NCI-H446 (cell line): ENCODE data around the gene LYZL1.
"Not testable (repeated sequence)": the region's sequence is repeated elsewhere in the genome, so short reads cannot be mapped to it uniquely, and the experiment has no call there.

Experiments
- DNase-seq, 2 experiments: peaks; one replicate each; lab custom pipeline; 2025; lab: John Stamatoyannopoulos, UW

The LYZL1 gene

DNA sequence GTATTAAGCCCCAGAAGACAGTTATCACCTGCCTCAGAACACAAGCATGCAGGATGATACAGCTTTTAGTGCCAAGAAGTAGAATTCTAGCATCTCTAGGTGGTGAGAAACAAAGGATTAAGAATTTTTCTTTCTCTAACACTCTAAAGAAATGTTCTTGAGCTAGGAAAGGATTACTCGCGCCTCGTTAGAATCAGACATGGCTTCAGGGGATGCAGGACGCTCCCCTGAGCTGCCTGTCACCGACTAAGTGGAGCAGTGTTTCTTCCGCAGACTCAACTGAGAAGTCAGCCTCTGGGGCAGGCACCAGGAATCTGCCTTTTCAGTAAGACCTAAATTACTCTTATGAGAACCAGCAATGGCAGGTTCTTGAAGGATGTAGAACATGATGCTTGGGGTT lies at the start of gene LYZL1:
Gene LYZL1 (plus strand): TSS at position 165 of the 400 bp plus-strand sequence. CDS start 2,798 bp downstream, outside the sequence.
- not testable (repeated sequence) for DNase-seq

DNA sequence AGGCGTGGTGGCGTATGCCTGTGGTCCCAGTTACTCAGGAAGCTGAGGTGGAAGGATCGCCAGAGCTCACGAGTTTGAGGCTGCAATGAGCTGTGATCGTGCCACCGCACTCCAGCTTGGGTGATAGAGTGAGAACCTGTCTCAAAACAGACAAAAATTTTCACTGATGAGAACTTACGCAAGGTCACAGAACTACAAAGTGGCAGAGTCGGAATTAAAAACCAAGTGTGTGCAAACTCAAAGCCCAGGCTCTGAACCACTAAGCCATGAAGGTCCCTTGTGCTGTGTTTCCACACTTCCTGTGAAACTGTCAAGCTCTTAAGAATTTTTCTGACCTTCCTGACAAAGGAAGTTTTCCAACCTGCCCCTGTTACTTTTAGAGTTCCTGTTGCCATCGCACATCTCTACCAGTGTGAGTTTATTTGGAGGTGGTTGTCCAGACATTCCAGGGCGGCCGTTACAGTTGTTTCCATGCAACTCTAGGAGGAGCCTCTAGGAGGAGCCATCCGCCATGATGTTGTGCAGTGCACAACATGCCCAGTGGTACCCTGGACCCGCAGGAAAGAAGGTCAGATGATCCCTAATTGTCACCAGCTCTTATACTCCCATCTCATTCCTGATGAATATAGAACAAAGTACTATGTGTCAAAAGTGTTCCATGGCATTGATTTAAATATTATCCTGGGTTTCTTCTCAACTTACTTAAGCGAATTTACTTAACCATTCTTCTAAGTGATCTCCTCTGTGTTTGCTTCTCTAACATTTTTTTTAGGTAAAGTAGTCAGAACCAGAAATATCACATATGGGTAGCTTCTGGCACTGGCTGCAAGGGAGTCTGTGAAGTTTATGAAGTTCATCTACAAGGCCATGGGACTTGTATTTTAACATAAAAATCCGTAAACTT lies 49.0 kb upstream of the LYZL1 start:
- peak in 1 of 2 experiments; percentile 15 for DNase-seq

DNA sequence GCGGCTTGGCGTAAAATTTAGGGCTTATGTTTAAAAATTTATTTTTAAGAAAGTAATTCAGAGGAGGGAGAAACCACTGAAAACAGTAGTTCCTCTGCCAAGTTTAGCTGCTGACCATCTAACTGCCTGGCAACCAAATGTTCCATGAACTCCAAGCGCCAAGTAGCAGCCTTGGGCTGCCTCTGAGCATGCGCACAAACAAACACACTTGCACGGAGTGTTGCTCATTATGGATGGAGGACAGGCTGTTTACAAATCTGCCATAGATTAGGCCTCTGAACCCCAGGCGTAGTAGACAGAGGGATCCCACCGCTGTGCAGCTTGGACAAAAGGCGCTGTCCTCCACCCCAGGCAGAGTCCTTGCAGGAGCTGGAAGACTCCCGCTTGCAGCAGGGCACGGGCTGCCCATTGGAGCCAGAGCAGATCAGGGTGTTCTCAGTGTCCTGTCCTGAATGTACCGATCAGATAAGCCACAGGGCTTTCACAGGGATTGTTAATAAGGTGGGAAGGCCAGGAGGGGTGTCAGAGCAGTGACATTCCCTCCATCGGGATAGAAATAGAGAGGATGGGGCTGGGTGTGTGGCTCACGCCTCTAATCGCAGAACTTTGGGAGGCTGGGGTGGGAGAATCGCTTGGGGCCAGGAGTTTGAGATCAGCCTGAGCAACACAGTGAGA lies 47.7 kb upstream of the LYZL1 start:
- DNase-seq: no peak

DNA sequence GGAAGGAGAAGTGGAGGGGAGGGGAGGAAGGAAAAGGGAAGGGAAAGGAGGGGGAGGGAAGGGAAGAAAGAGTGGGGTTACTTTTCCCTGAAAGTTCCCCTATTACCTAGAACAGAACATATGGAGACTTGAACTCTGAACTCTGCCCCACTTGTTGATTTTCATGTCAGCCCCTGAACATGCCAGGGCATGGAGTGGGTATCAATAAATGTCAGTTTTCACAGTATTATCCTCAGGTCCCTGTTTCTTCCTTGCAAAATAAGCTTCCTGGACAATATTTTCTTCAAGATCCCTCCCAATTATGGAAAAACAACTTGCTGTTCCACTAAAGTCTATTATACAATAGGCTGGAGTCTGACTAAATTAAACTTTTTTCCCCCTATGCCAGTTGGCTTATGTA lies 46.9 kb upstream of the LYZL1 start:
- DNase-seq: no peak

DNA sequence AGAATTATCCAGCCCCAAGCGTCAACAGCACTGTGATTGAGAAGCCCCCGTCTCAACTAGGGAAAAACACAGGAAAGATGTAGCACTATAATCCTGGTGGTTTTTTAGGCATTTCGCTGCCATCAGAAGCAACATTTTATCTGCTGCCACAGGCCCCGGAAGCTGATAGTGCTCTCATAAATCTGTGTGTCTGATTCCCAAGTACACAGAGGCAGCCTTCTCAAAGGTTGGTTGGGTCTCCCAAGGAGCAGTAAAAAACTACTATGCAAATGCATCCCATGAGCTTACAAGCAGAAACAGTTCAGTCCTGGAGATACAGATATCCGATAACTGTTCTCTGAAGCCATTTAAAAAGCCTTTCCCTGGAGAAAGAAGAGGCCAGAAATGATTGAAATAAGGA lies 45.8 kb upstream of the LYZL1 start:
- no peak for DNase-seq

DNA sequence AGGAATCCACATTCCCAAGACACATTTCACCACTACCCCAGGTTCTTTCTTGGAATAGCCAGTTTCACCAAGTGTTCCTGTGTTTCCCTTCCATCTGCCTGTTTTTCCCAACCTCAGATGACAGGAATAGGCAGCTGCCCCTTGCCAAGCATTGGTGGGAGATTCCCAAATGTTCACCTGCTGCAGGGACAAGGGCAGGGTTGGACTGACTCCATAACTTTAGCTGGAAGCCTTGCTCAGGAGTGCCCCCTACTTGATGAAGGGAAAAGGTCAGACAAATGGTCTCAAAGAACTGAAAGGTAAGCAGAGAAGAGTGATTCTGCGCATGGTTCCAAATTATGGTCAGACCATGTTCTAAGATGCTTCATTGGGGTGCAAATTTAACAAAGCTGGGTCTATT lies 45.1 kb upstream of the LYZL1 start:
- DNase-seq: no peak

DNA sequence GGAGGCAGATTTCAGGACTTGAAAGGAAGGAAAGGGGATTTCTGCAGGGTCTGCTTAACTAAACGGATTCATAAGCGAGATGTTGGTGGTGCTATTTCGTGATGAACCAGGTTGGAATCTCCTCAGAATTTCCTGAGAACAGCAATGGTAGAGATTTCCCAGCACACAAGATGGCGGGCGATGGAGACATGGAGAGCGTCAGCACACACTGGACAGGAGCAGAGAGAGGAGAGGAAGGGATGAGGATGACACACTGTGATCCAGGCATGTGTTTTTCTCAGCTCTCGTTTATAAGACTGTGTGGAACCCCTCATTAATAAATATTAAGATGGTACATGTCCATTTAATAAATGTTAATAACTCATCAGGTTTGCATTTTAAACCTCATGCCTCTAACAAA lies 43.9 kb upstream of the LYZL1 start:
- no peak for DNase-seq

DNA sequence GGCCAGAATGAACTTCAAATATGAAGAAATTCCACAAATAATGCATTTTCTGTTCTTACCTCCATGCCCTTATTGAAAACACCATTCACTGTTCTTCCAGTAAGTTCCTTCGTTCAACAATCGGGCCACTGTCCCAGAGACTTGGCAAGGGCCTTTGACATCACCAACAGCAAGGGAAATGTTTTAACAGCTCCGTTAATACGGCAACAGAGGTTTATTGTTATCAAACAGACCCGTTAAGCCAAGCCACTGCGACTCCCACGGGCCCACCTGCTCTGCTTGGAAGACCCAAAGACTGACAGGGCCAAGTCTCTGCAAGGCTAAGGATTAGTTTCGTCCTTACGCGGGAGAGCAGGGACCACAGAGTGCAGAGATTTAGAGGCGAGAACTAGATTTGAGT lies 43.4 kb upstream of the LYZL1 start:
- no peak for DNase-seq

DNA sequence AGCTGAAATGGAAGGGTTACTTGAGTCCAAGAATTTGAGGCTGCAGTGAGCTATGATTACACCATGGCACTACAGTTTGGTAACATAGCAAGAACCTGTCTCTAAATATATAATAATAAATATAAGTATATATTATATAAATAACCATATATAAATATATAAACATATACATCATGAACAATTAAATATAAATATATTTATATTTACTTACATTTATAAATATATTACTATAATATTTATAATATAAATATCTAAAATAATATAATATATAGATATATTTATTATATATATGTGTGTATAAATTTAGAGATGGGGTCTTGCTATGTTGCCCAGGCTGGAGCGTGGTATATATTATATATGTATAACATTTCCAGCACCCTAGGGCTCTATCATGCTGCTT lies 42.4 kb upstream of the LYZL1 start:
- DNase-seq: no peak

DNA sequence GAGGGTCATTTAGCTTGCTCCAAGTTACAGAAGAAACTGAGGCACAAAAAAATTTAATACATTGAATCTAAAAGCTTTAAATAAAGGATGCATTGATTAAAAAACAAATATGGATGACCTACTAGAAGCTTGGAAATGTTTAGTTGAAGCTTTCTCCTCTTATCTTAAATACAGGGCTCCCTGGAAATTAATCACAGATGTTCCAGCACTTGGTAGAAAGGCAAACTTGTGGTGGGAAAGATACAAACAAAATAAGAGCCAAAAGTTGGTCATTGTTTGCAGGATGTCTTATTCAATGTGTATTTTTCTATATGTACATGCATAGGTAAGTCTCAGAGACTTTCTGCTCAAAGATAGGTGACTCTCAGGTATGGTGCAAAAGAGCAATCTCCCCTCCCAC lies 40.7 kb upstream of the LYZL1 start:
- no peak for DNase-seq

DNA sequence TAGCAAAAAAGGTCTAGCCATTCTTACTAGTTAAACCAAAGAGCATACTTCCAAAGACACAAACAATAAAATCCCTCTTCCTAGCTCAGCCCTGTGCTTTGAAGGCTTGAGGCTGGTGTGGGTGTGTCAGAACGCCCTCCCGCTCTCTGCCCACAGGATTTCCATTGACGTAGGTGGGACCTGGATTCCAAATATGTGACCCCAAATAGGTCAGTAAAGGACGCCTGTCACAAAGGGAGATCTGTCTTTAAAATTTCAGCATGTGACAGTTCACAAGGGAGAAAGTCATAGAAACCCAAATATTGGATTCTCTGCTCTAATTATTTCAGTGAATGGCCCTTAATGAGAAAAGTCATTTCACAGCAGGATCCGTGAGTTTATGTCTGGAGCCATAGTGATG lies 39.9 kb upstream of the LYZL1 start:
- DNase-seq: no peak

DNA sequence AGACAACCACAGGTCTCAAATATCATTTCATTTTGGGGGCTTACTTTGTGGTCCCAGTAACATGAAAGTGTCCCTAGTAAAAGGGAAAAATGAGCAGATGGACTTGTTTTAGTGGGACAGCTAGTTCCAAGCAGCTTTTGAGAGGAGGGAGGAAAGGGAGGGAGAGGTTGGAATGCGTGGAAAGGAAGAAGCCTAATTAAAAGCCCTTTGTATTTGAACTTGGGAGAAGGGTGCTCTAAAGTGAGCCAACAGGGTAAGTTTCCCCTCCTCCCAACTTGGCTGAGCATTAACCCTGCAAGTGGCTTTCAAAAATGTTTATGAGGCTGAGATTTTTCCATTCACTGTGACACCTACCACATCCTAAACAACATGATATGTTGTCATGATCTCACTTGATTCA lies 38.8 kb upstream of the LYZL1 start:
- DNase-seq: no peak

DNA sequence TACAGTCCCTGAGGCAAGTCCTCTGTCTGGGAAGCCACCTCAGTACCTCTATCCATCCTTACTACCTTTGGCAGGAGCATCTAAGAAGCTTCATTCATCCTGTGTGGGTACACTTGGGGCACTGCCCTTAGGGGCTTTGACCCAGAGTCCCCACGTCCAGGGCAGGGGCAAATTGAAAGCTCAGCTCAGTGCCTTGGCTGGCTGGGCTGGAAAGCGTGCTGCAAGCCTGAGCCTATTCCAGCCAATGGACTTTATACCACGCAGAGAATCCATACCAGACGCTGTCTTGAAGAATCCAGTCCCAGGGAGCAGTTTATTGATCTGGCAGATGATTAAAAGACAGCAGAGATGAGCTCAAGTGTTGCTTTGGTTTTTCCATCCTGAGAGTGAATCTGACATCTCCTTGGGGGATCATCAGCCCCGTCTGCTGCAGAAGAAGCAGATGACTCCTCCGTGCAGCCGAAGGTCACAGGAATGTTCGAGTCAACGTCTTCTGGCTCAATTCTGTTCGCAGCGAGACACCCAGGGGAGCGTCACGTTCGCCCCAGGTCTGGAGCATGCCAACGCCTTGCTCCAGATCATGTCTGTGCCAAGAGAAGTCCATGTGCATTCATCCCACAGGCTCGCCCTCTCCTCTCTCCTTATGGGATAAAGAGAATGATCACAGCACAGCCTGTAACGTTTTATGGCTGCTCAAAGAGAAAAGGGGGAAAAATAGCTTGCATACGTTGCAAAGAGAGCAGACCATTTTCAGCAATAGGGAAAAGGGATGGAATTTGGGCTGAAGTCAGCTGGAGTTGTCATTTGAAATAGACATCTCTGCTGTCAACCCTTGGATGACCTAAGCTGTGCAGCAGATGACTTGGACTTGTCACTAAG lies 35.8 kb upstream of the LYZL1 start:
- no peak for DNase-seq

DNA sequence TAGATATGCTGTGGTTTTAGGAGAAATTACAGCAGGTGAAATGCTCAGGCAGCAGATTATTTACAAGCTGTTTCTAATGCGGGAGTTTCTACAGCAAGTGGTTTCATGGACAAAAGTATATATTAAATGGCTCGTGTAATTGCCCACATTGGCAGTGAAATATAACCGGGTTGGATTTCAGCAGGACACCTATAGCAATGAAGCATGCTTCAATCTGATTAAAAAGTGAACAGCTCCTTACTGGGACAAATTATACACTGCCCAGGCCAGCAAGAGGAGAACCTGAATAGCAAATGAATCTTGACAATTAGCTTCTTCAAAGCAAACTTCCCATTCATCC lies 35.2 kb upstream of the LYZL1 start:
- no peak for DNase-seq

DNA sequence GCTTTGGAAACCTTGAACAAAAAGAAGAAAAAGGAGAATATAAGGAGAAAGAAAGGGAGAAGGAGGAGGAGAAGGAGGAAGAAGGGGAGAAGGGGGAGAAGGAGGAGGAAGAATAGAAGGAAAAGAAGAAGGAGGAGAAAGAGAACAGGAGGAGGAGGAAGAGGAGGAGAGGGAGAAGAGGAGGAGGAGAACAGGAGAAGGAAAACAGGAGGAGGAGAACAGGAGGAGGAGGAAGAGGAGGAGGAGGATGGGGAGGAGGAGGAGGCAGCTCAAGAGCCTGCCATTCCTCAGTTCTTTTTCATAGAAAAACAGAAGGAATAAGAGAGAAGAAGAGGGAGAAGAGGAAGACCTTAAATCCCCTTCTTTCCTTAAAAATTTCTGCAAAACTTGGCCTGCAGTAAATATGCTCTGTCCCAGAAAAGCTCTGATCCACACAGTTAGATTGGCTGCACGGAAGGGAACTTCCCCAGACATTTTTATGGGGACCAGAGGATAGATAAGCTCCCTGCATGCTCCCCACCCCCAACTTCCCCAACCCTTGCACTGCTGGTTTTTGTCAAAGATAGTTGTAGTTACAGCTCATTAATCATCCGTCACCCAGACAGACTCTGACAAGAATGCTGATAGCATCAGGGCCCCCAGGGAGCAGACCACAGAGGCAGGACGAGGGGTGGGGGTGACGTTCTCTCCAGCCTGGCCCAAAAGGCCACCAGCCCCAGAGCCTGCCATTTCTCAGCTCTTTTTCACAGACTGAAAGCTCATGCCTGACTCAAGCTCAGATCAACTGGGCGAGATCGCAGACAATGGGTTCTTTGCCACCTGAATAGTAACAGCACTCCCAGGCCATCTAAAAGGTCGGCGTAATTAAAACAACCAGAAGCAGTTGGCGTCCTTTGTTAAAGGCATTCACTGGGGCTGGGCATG lies 34.5 kb upstream of the LYZL1 start:
- no peak for DNase-seq

DNA sequence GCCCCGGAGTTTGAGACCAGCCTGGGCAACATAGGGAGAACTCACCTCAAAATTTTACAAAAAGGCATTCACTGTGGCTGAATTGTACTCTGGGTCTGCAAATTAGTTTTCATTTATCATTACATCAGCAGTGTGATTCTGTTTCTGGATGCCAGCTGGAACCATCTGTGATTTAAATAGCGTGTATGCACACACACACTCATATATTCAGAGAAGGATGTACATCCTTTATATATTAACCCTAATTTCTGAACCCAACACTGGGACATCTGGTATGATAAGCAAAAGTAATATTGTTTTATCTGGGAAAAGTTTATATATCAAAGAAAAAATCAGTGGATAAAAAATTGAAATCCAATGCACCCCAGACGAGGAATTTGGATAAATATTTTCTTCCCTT lies 33.8 kb upstream of the LYZL1 start:
- DNase-seq: no peak

DNA sequence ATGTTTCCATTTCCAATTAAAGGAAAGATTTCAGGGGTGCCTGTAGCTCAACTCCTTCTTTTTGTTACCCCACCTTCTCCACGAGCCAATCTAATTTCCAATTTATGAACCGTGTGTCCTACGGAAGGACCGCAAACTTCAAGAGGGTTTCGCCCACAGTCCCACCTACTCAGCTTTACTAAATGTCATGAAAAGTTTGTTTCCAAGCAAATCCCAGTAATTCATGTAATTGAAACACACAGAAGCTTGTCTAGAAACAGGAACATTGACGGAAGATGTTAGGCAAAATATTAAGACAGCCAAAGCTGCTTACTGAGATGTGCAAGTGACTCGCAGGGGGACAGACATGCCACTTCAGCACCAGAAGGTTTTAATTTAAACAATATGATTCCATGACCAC lies 32.9 kb upstream of the LYZL1 start:
- DNase-seq: no peak

DNA sequence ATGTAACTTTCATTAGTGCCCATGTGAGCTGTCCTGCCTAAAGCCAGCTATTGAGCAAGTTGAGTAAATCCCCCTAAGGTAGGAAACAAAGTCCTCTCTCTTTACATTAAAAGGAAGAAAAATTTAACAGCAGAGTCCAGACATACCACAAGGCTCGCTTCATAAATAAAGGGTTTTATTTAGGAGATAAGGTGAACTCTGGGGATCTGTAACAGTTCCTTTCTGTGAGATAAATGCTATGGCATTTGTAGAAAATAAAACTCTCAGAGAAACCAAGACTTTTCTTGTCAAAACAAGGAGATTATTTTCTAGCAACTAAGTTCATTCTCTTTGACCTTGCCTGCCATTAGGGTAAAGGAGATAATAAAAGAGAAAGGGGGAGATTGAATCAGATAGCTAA lies 32.3 kb upstream of the LYZL1 start:
- DNase-seq: no peak

DNA sequence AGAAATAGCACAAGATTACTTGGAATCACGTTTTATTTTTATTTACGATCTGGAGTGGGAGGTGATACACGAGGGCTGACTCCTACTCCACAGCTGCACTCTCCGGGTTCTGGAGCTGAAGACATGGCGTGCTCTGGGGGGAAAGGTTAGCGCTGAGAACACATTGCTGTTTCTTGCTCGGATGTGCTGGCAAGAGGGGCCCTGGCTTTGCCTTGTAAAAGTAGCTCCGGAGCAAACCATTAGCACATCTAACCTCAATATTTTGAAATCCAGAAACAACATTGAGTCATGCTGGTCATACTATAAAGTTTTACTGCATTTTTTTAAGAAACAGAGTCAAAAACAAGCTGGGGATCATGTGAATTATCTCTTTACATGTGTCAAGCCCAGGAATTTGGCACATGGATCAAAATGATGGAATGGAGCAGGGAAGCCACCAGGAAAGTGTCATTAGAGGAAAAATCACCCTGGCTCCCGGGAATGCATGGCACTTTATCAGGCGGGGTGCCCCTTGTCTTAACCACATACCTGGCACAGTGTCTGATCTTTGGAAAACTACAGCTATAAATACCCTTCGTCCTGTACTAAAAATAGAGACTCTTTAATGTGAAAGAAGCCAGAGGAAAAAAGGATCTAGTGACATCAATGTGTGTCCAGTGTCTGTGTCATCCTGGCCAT lies 31.6 kb upstream of the LYZL1 start:
- DNase-seq: no peak

DNA sequence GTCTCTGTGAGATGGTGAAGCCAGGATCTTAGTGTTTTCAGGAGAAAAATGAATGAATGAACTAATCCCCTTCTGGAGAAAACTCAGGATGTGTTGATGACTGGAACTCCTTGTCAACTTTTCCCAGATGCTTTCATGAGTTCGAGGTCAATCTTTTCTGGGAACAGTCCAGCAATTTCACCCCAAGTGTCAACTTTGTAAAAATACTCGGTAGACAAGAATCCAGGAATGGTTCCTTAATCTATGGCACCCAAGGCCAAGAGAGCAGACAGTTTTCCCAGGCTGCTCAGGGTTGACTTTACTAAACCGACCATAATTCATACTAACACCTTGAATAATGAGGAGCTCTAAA lies 31.1 kb upstream of the LYZL1 start:
- no peak for DNase-seq

DNA sequence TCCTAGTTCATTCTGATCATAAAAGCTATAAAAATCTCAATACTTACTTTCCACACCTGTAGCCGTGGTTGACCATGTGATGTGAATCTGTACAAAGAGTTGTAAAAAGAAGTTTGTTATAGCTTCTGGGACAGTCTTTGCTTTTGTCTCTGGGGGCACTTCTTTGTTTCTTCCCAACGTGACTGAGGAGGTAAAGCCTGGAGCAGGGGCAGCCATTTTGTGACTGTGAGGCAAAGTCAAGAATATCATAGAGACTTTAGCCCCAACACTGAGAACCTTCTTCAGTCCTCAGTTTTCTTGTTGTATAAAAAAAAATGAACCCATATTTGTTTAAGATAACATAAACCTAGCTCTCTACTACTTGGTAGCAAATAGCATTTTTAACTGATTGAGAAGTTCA lies 29.4 kb upstream of the LYZL1 start:
- DNase-seq: no peak
